ENCODE measurements around the gene PLSCR1. TPM values are rescaled to one million over a fixed set of nuclear protein-coding genes. Genes with fewer than 3 reads are reported as not detected.
"Not testable (repeated sequence)": the region's sequence is repeated elsewhere in the genome, so short reads cannot be mapped to it uniquely, and the experiment has no call there.

The PLSCR1 gene
- total RNA-seq, 4 donors from 2014 or later: 40.7 to 221 (median 58.2) TPM

GRCh38 chr3:146493761-146494160 is 50.6 kb downstream of the PLSCR1 start:
- intact Hi-C loops (cut with DNase I): no loop called here
- DNase-seq (ENCODE audit: extremely low spot score): no peak
- H3K27me3 ChIP-seq: no peaks in the 10 kb centered on the region
- TF ChIP-seq POLR2A (IDR thresholded peaks at IDR 0.05; ENCODE audit: low read depth): no peak
- TF ChIP-seq POLR2AphosphoS5 (IDR thresholded peaks at IDR 0.05): no peak
- no peak for TF ChIP-seq EP300 (IDR thresholded peaks at IDR 0.05)
- WGBS: 74% methylated on average over 2 of the region's 2 CpGs
- H3K36me3 ChIP-seq: no peaks in the 10 kb centered on the region
- H3K4me1 ChIP-seq: no peaks in the 10 kb centered on the region
- peaks cover 0 to 11% (median 0%) of the 10 kb centered on the region in 4 donors for H3K9me3 ChIP-seq
- H3K4me3 ChIP-seq: no peak overlapping the region
- H3K27ac ChIP-seq (replicated peaks in 1 of 4): no peak overlapping the region

GRCh38 chr3:146493221-146493620 is 51.2 kb downstream of the PLSCR1 start:
- H3K27ac ChIP-seq (replicated peaks in 1 of 4): no peak overlapping the region
- H3K9me3 ChIP-seq: peaks cover 0 to 11% (median 0%) of the 10 kb centered on the region in 4 donors
- intact Hi-C loops (cut with DNase I): no loop called here
- WGBS: 65% methylated on average over 2 of the region's 2 CpGs
- H3K4me3 ChIP-seq: no peak overlapping the region
- no peaks in the 10 kb centered on the region for H3K27me3 ChIP-seq
- no peaks in the 10 kb centered on the region for H3K36me3 ChIP-seq
- DNase-seq (ENCODE audit: extremely low spot score): no peak
- TF ChIP-seq EP300 (IDR thresholded peaks at IDR 0.05) (no peak), POLR2AphosphoS5 (IDR thresholded peaks at IDR 0.05) (no peak), POLR2A (IDR thresholded peaks at IDR 0.05; ENCODE audit: low read depth) (no peak), CTCF (IDR thresholded peaks at IDR 0.05) (no peak)
- no peaks in the 10 kb centered on the region for H3K4me1 ChIP-seq

GRCh38 chr3:146491303-146491702 is 53.1 kb downstream of the PLSCR1 start:
- TF ChIP-seq POLR2A (IDR thresholded peaks at IDR 0.05; ENCODE audit: low read depth): no peak
- no peak for TF ChIP-seq CTCF (IDR thresholded peaks at IDR 0.05)
- no peak for TF ChIP-seq EP300 (IDR thresholded peaks at IDR 0.05)
- no peak for TF ChIP-seq POLR2AphosphoS5 (IDR thresholded peaks at IDR 0.05)

GRCh38 chr3:146485297-146485696 is 59.1 kb downstream of the PLSCR1 start:
- H3K36me3 ChIP-seq: no peaks in the 10 kb centered on the region
- H3K4me3 ChIP-seq: no peak overlapping the region
- H3K9me3 ChIP-seq: peaks cover 0 to 9% (median 1%) of the 10 kb centered on the region in 4 donors
- TF ChIP-seq POLR2AphosphoS5 (IDR thresholded peaks at IDR 0.05): no peak
- no peak for TF ChIP-seq POLR2A (IDR thresholded peaks at IDR 0.05; ENCODE audit: low read depth)
- no peak for TF ChIP-seq EP300 (IDR thresholded peaks at IDR 0.05)
- no peak for TF ChIP-seq CTCF (IDR thresholded peaks at IDR 0.05)
- H3K27me3 ChIP-seq: no peaks in the 10 kb centered on the region
- DNase-seq (ENCODE audit: extremely low spot score): no peak
- intact Hi-C loops (cut with DNase I): no loop called here
- H3K27ac ChIP-seq (replicated peaks in 1 of 4): no peak overlapping the region
- no peaks in the 10 kb centered on the region for H3K4me1 ChIP-seq

More at GRCh38 chr3:146491303-146491702, 53.1 kb downstream of the PLSCR1 start:
- Histone ChIP-seq H3K9me3 (peaks cover 0 to 11% (median 0%) of the 10 kb centered on the region in 4 donors), H3K27me3 (no peaks in the 10 kb centered on the region), H3K27ac (replicated peaks in 1 of 4) (no peak overlapping the region), H3K4me1 (no peaks in the 10 kb centered on the region), H3K36me3 (no peaks in the 10 kb centered on the region), H3K4me3 (no peak overlapping the region)
- intact Hi-C loops (cut with DNase I): no loop called here
- DNase-seq (ENCODE audit: extremely low spot score): no peak
- WGBS: 44% methylated on average over 2 of the region's 2 CpGs

GRCh38 chr3:146476094-146476740 is 68.2 kb downstream of the PLSCR1 start:
- 95% methylated on average over 5 of the region's 6 CpGs for WGBS
- intact Hi-C loops (cut with DNase I): no loop called here
- TF ChIP-seq CTCF (IDR thresholded peaks at IDR 0.05): no peak
- no peak for TF ChIP-seq POLR2AphosphoS5 (IDR thresholded peaks at IDR 0.05)
- no peak for TF ChIP-seq POLR2A (IDR thresholded peaks at IDR 0.05; ENCODE audit: low read depth)
- TF ChIP-seq EP300 (IDR thresholded peaks at IDR 0.05): no peak

GRCh38 chr3:146474976-146475375 is 69.4 kb downstream of the PLSCR1 start:
- intact Hi-C loops (cut with DNase I); H3K4me1 ChIP-seq; H3K27ac ChIP-seq (replicated peaks in 1 of 4); H3K9me3 ChIP-seq; H3K4me3 ChIP-seq; H3K36me3 ChIP-seq; DNase-seq (ENCODE audit: extremely low spot score); H3K27me3 ChIP-seq: not testable (repeated sequence)
- 85% methylated on average over 2 of the region's 2 CpGs for WGBS

More at GRCh38 chr3:146476094-146476740, 68.2 kb downstream of the PLSCR1 start:
- Histone ChIP-seq H3K36me3 (no peaks in the 10 kb centered on the region), H3K27me3 (no peaks in the 10 kb centered on the region), H3K9me3 (no peaks in the 10 kb centered on the region), H3K27ac (replicated peaks in 1 of 4) (no peak overlapping the region), H3K4me1 (no peaks in the 10 kb centered on the region), H3K4me3 (no peak overlapping the region)
- DNase-seq (ENCODE audit: extremely low spot score): no peak
